Liver (tissue), 9 donors: Measurements from ENCODE around the gene CYB5A. TPM values are rescaled to one million over a fixed set of nuclear protein-coding genes. Genes with fewer than 3 reads are reported as not detected.

Experiments used
- DNase-seq: peaks from one replicate; pipeline ENCODE4 v3.0.0-alpha.2; 2017; ENCODE audit warnings: low spot score
- H3K27ac ChIP-seq, 2 donors: one replicate each; pipeline ENCODE4 v1.7.0; 2013; ENCODE audit warnings: inconsistent platforms in 2 of 2, low read length in 2 of 2, control low read depth in 1 of 2, low read depth in 1 of 2, mild to moderate bottlenecking in 1 of 2
- H3K27me3 ChIP-seq, 4 donors: one replicate each; pipeline versions ENCODE4 v1.6.1 to v1.7.0; 2013; ENCODE audit warnings: low read length in 3 of 4, inconsistent platforms in 1 of 4, mild to moderate bottlenecking in 1 of 4, moderate library complexity in 1 of 4; ENCODE audit not compliant: control insufficient read depth in 4 of 4, insufficient read depth in 4 of 4
- H3K36me3 ChIP-seq, 4 donors: one replicate each; pipeline versions ENCODE4 v1.6.1 to v1.7.0; 2013; ENCODE audit warnings: low read length in 3 of 4, mild to moderate bottlenecking in 3 of 4, low read depth in 1 of 4, moderate library complexity in 1 of 4; ENCODE audit not compliant: control insufficient read depth in 4 of 4, insufficient read depth in 3 of 4
- H3K4me1 ChIP-seq, 4 donors: one replicate each; pipeline versions ENCODE4 v1.6.1 to v1.7.0; 2013; ENCODE audit warnings: low read length in 3 of 4, mild to moderate bottlenecking in 3 of 4, moderate library complexity in 1 of 4; ENCODE audit not compliant: control insufficient read depth in 4 of 4, insufficient read depth in 4 of 4
- H3K4me3 ChIP-seq, 3 donors: one replicate each; pipeline versions ENCODE4 v1.6.1 to v1.7.0; 2013; ENCODE audit warnings: low read length in 3 of 3, control low read depth in 1 of 3, low read depth in 1 of 3, mild to moderate bottlenecking in 1 of 3
- H3K9ac ChIP-seq, 2 donors: one replicate each; pipeline ENCODE4 v1.7.0; 2013; ENCODE audit warnings: low read length in 2 of 2, mild to moderate bottlenecking in 2 of 2, moderate library complexity in 2 of 2, control low read depth in 1 of 2, low read depth in 1 of 2
- H3K9me3 ChIP-seq, 4 donors: one replicate each; pipeline versions ENCODE4 v1.6.1 to v1.7.0; 2013; ENCODE audit warnings: low read length in 3 of 4; ENCODE audit not compliant: control insufficient read depth in 4 of 4
- EGR1 ChIP-seq, 2 donors: IDR thresholded peaks; 2 replicates each; pipeline ENCODE4 v1.6.1; 2016 to 2018; ENCODE audit warnings: antibody characterized with exemption in 2 of 2, low read depth in 2 of 2
- FOXA1 ChIP-seq: IDR thresholded peaks from 2 replicates; pipeline ENCODE4 v1.6.1; 2016; ENCODE audit warnings: antibody characterized with exemption
- FOXA2 ChIP-seq: IDR thresholded peaks from 2 replicates; pipeline ENCODE4 v1.6.1; 2016; ENCODE audit warnings: antibody characterized with exemption
- GABPA ChIP-seq, 2 donors: IDR thresholded peaks in 1 of 2; conservative IDR thresholded peaks in 1 of 2; 2 replicates each; pipeline ENCODE4 v1.6.1; 2016; ENCODE audit warnings: antibody characterized with exemption in 2 of 2, mild to moderate bottlenecking in 1 of 2, moderate library complexity in 1 of 2
- HNF4A ChIP-seq, 2 donors: conservative IDR thresholded peaks; 2 replicates each; pipeline ENCODE4 v1.6.1; 2016; ENCODE audit warnings: antibody characterized with exemption in 2 of 2, mild to moderate bottlenecking in 2 of 2
- HNF4G ChIP-seq: IDR thresholded peaks from 2 replicates; pipeline ENCODE4 v1.6.1; 2016; ENCODE audit warnings: antibody characterized with exemption
- JUND ChIP-seq, 2 donors: IDR thresholded peaks; 2 replicates each; pipeline ENCODE4 v1.6.1; 2016; ENCODE audit warnings: antibody characterized with exemption in 2 of 2
- NR2F2 ChIP-seq: IDR thresholded peaks from 2 replicates; pipeline ENCODE4 v1.6.1; 2016; ENCODE audit warnings: antibody characterized with exemption
- RAD21 ChIP-seq, 2 donors: IDR thresholded peaks; 2 replicates each; pipeline ENCODE4 v1.6.1; 2016; ENCODE audit warnings: antibody characterized with exemption in 2 of 2, mild to moderate bottlenecking in 2 of 2
- RXRA ChIP-seq, 2 donors: IDR thresholded peaks; 2 replicates each; pipeline ENCODE4 v1.6.1; 2017 to 2018; ENCODE audit warnings: antibody characterized with exemption in 2 of 2, mild to moderate bottlenecking in 1 of 2
- SP1 ChIP-seq: IDR thresholded peaks from 2 replicates; pipeline ENCODE4 v1.6.1; 2018; ENCODE audit warnings: antibody characterized with exemption, mild to moderate bottlenecking
- TAF1 ChIP-seq: conservative IDR thresholded peaks from 2 replicates; pipeline ENCODE4 v1.6.1; 2016; ENCODE audit warnings: antibody characterized with exemption, mild to moderate bottlenecking
- YY1 ChIP-seq: IDR thresholded peaks from 2 replicates; pipeline ENCODE4 v1.6.1; 2016; ENCODE audit warnings: antibody characterized with exemption, mild to moderate bottlenecking
- WGBS: extraction: QIAGEN DNeasy Blood & Tissue Kit; methylation state at CpG from one replicate; pipeline ENCODE4 v1.1.7; 2013; 5-methylcytosine and 5-hydroxymethylcytosine counted together
- polyA plus RNA-seq, 2 donors: library from polyadenylated mRNA; stranded (reverse) in 1 of 2; unstranded in 1 of 2; fragments of 200-250 nt in 1 of 2; fragments of >200 nt in 1 of 2; fragmentation: Nextera tagmentation in 1 of 2; extraction: Ambion mirVana in 1 of 2; gene quantifications; one replicate each; pipeline versions ENCODE4 v1.2.1 to v1.2.3, GENCODE V29; 2013 to 2015
- total RNA-seq, 2 donors: library from RNA; depleted of rRNA; stranded (reverse); fragments of >200 nt; gene quantifications; one replicate each; pipeline ENCODE4 v1.2.3, GENCODE V29; 2014
- TF ChIP-seq, protein P1 (sequence below): IDR thresholded peaks from 2 replicates; pipeline ENCODE4 v1.6.1; 2016; ENCODE audit warnings: antibody characterized with exemption
- TF ChIP-seq, protein P2 (sequence below): IDR thresholded peaks from 2 replicates; pipeline ENCODE4 v1.6.1; 2016; ENCODE audit warnings: antibody characterized with exemption, mild to moderate bottlenecking
- TF ChIP-seq, protein P3 (sequence below): IDR thresholded peaks from 2 replicates; pipeline ENCODE4 v1.6.1; 2016; ENCODE audit warnings: antibody characterized with exemption
- TF ChIP-seq, protein P4 (sequence below): IDR thresholded peaks from 2 replicates; pipeline ENCODE4 v1.6.1; 2016; ENCODE audit warnings: antibody characterized with exemption
- TF ChIP-seq, protein P5 (sequence below): fragments of 150-350 bp; IDR thresholded peaks from 2 replicates; pipeline ENCODE4 v1.5.1; 2017; ENCODE audit warnings: improper control_type of control experiment, low read depth, low read length; ENCODE audit not compliant: missing input control
- donor health status: healthy.
- donor health status: healthy.
- donor health status: healthy.
- donor health status: healthy.
- donor health status: healthy.

CYB5A gene, protein sequence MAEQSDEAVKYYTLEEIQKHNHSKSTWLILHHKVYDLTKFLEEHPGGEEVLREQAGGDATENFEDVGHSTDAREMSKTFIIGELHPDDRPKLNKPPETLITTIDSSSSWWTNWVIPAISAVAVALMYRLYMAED
- total RNA-seq (100 to 1,000 TPM; 277 to 605 TPM), polyA plus RNA-seq (1,000 to 10,000 TPM; 1,639 to 2,022 TPM)

DNA sequence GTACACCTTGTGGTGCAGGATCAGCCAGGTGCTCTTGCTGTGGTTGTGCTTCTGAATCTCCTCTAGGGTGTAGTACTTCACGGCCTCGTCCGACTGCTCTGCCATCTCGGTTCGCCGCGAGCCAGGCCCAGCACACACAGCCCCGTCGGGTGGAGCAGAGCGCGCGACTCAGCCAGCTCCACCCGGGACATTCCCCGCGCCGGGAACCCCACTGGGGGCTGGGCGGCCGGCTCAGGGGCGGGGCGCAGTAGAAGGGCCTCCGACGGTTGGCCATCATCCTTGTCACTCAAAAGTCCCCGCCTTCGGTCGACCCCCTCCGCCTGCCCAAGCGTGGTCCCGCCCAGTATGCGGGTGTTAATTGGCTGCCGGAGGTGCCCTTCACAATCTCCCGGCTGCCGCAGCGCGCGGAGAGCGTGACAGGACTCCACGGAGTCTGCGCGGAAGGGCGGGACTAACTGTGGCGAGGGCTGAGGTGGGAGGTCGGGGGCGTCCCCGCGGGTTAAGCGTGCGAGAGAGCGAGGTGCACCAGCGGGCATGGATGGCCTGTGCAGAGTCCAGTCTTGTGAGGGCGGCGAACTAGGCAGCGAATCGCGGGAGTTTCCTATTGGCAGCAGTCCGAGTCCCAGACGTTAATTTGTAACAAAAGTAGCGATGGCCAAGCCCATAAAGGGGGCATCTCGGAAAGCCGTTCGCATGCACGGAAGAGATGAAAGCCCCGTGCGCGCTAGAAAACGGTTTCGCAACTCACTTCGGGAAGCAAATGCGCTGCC lies at the start of gene CYB5A:
Gene CYB5A, minus strand, starts transcription at position 193 of the 770 bp plus-strand sequence. Its CDS starts 88 bp downstream, at position 105.
- peak; percentile 83 for TF ChIP-seq YY1
- peak; percentile 96 for TF ChIP-seq TAF1
- TF ChIP-seq, protein P1, sequence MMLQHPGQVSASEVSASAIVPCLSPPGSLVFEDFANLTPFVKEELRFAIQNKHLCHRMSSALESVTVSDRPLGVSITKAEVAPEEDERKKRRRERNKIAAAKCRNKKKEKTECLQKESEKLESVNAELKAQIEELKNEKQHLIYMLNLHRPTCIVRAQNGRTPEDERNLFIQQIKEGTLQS: peak; percentile 47
- peak; percentile 87 for TF ChIP-seq HNF4G
- peak; percentile 67 to 69 for TF ChIP-seq JUND (IDR thresholded peaks at IDR 0.05)
- peak in 1 of 2 donors; percentile 67 for TF ChIP-seq GABPA (IDR thresholded peaks at IDR 0.05 in 1 of 2, conservative IDR thresholded peaks at IDR 0.05 in 1 of 2)
- peak; percentile 95 to 96 for TF ChIP-seq HNF4A (conservative IDR thresholded peaks at IDR 0.05)
- TF ChIP-seq SP1: peak; percentile 98
- peak; percentile 97 for TF ChIP-seq RXRA (IDR thresholded peaks at IDR 0.05)
- TF ChIP-seq EGR1 (IDR thresholded peaks at IDR 0.05; ENCODE audit: low read depth in 2 of 2): peak; percentile 56 to 87
- TF ChIP-seq NR2F2: peak; percentile 92
- TF ChIP-seq, protein P2, sequence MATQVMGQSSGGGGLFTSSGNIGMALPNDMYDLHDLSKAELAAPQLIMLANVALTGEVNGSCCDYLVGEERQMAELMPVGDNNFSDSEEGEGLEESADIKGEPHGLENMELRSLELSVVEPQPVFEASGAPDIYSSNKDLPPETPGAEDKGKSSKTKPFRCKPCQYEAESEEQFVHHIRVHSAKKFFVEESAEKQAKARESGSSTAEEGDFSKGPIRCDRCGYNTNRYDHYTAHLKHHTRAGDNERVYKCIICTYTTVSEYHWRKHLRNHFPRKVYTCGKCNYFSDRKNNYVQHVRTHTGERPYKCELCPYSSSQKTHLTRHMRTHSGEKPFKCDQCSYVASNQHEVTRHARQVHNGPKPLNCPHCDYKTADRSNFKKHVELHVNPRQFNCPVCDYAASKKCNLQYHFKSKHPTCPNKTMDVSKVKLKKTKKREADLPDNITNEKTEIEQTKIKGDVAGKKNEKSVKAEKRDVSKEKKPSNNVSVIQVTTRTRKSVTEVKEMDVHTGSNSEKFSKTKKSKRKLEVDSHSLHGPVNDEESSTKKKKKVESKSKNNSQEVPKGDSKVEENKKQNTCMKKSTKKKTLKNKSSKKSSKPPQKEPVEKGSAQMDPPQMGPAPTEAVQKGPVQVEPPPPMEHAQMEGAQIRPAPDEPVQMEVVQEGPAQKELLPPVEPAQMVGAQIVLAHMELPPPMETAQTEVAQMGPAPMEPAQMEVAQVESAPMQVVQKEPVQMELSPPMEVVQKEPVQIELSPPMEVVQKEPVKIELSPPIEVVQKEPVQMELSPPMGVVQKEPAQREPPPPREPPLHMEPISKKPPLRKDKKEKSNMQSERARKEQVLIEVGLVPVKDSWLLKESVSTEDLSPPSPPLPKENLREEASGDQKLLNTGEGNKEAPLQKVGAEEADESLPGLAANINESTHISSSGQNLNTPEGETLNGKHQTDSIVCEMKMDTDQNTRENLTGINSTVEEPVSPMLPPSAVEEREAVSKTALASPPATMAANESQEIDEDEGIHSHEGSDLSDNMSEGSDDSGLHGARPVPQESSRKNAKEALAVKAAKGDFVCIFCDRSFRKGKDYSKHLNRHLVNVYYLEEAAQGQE: peak; percentile 84
- TF ChIP-seq, protein P3, sequence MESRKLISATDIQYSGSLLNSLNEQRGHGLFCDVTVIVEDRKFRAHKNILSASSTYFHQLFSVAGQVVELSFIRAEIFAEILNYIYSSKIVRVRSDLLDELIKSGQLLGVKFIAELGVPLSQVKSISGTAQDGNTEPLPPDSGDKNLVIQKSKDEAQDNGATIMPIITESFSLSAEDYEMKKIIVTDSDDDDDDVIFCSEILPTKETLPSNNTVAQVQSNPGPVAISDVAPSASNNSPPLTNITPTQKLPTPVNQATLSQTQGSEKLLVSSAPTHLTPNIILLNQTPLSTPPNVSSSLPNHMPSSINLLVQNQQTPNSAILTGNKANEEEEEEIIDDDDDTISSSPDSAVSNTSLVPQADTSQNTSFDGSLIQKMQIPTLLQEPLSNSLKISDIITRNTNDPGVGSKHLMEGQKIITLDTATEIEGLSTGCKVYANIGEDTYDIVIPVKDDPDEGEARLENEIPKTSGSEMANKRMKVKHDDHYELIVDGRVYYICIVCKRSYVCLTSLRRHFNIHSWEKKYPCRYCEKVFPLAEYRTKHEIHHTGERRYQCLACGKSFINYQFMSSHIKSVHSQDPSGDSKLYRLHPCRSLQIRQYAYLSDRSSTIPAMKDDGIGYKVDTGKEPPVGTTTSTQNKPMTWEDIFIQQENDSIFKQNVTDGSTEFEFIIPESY: peak; percentile 91
- peak; percentile 74 for TF ChIP-seq FOXA1
- TF ChIP-seq, protein P4, sequence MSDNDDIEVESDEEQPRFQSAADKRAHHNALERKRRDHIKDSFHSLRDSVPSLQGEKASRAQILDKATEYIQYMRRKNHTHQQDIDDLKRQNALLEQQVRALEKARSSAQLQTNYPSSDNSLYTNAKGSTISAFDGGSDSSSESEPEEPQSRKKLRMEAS: peak; percentile 95
- peak; percentile 69 for TF ChIP-seq FOXA2
- TF ChIP-seq RAD21 (IDR thresholded peaks at IDR 0.05): peak; percentile 33 to 47
- TF ChIP-seq, protein P5, sequence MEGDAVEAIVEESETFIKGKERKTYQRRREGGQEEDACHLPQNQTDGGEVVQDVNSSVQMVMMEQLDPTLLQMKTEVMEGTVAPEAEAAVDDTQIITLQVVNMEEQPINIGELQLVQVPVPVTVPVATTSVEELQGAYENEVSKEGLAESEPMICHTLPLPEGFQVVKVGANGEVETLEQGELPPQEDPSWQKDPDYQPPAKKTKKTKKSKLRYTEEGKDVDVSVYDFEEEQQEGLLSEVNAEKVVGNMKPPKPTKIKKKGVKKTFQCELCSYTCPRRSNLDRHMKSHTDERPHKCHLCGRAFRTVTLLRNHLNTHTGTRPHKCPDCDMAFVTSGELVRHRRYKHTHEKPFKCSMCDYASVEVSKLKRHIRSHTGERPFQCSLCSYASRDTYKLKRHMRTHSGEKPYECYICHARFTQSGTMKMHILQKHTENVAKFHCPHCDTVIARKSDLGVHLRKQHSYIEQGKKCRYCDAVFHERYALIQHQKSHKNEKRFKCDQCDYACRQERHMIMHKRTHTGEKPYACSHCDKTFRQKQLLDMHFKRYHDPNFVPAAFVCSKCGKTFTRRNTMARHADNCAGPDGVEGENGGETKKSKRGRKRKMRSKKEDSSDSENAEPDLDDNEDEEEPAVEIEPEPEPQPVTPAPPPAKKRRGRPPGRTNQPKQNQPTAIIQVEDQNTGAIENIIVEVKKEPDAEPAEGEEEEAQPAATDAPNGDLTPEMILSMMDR: no peak
- peaks cover 0 to 4% (median 2%) of the 10 kb centered on the region in 4 donors for H3K36me3 ChIP-seq
- H3K4me1 ChIP-seq: peaks cover 0 to 22% (median 2%) of the 10 kb centered on the region in 4 donors
- H3K27me3 ChIP-seq: no peaks in the 10 kb centered on the region
- peak; percentile 99 for DNase-seq
- peak within 1 kb of the TSS; percentile 84 to 98 (median 94) for H3K4me3 ChIP-seq
- H3K27ac ChIP-seq: peak within 1 kb of the TSS; percentile 83 to 92
- under 1% methylated on average over 68 of the region's 68 CpGs for WGBS
- H3K9me3 ChIP-seq: no peaks in the 10 kb centered on the region
- H3K9ac ChIP-seq: peak within 1 kb of the TSS; percentile 63 to 89
